HEK293 (cell line): ENCODE results near the gene GUCY1A2.

ENCODE experiments used
- CTCF ChIA-PET: fragments of 350-600 bp; formaldehyde crosslinking; extraction: SDS; loops from one replicate; lab custom pipeline; 2021; ENCODE audit warnings: antibody characterized with exemption; lab: Yijun Ruan, JAX
- POLR2A ChIA-PET: fragments of 300-600 bp; formaldehyde crosslinking; extraction: SDS; loops from one replicate; lab custom pipeline; 2020; ENCODE audit warnings: antibody characterized with exemption, inconsistent platforms; lab: Yijun Ruan, JAX
- H3K27ac ChIP-seq: fragments of 200-500 bp; sonication (Bioruptor generic); 2 replicates; pipeline ENCODE4 v1.5.1; 2014; ENCODE audit warnings: low read depth, low read length, control low read depth, inconsistent platforms; ENCODE audit errors: extremely low read depth
- H3K36me3 ChIP-seq, 2 experiments: fragments of 200-500 bp in 1 of 2; sonication (Bioruptor generic) in 1 of 2; 1 replicate in 1 of 2; 2 replicates in 1 of 2; pipeline ENCODE4 v1.5.1; 2014 to 2017; ENCODE audit warnings: inconsistent platforms in 2 of 2, low read length in 2 of 2; ENCODE audit not compliant: control insufficient read depth in 2 of 2, insufficient read depth in 1 of 2
- H3K4me1 ChIP-seq: fragments of 200-500 bp; sonication (Bioruptor generic); 2 replicates; pipeline ENCODE4 v1.5.1; 2014; ENCODE audit warnings: mild to moderate bottlenecking, low read length, inconsistent platforms; ENCODE audit not compliant: control insufficient read depth, insufficient read depth
- H3K4me3 ChIP-seq: 2 replicates; pipeline ENCODE4 v1.5.1; 2011; ENCODE audit warnings: low read depth, mild to moderate bottlenecking, control low read depth, low read length, moderate library complexity
- H3K9me3 ChIP-seq: fragments of 200-500 bp; sonication (Bioruptor generic); 2 replicates; pipeline ENCODE4 v1.5.1; 2014; ENCODE audit warnings: low read depth, low read length, inconsistent platforms; ENCODE audit not compliant: control insufficient read depth, insufficient read depth
- FEZF1 ChIP-seq: fragments of 450-650 bp; formaldehyde crosslinking; IDR thresholded peaks from 2 replicates; pipeline ENCODE4 v1.5.1; 2016; ENCODE audit warnings: missing biosample characterization, missing genetic modification characterization
- GLIS2 ChIP-seq: fragments of 450-650 bp; formaldehyde crosslinking; IDR thresholded peaks from 2 replicates; pipeline ENCODE4 v1.5.1; 2016; ENCODE audit warnings: missing biosample characterization, missing genetic modification characterization
- MZF1 ChIP-seq: fragments of 450-650 bp; formaldehyde crosslinking; IDR thresholded peaks from 2 replicates; pipeline ENCODE4 v1.5.1; 2017; ENCODE audit warnings: missing biosample characterization, missing genetic modification characterization, borderline replicate concordance
- PATZ1 ChIP-seq: fragments of 450-650 bp; formaldehyde crosslinking; IDR thresholded peaks from 2 replicates; pipeline ENCODE4 v1.5.1; 2016; ENCODE audit warnings: missing biosample characterization, missing genetic modification characterization
- SP3 ChIP-seq: fragments of 450-650 bp; formaldehyde crosslinking; IDR thresholded peaks from 2 replicates; pipeline ENCODE4 v1.5.1; 2016; ENCODE audit warnings: missing biosample characterization, missing genetic modification characterization
- TRIM28 ChIP-seq: IDR thresholded peaks from 2 replicates; pipeline ENCODE4 v1.6.1; 2011; ENCODE audit warnings: low read length, control low read depth, borderline replicate concordance
- YY1 ChIP-seq: fragments of 450-650 bp; formaldehyde crosslinking; IDR thresholded peaks from 2 replicates; pipeline ENCODE4 v1.5.1; 2018; ENCODE audit warnings: missing biosample characterization, missing genetic modification characterization
- ZBTB17 ChIP-seq: fragments of 450-650 bp; formaldehyde crosslinking; IDR thresholded peaks from 2 replicates; pipeline ENCODE4 v1.5.1; 2016; ENCODE audit warnings: missing biosample characterization, missing genetic modification characterization
- ZBTB21 ChIP-seq: fragments of 450-650 bp; formaldehyde crosslinking; IDR thresholded peaks from 2 replicates; pipeline ENCODE4 v1.5.1; 2017; ENCODE audit warnings: missing biosample characterization, missing genetic modification characterization
- ZNF133 ChIP-seq: fragments of 450-650 bp; formaldehyde crosslinking; IDR thresholded peaks from 2 replicates; pipeline ENCODE4 v1.5.1; 2016; ENCODE audit warnings: missing biosample characterization, missing genetic modification characterization
- ZNF169 ChIP-seq: fragments of 450-650 bp; formaldehyde crosslinking; IDR thresholded peaks from 2 replicates; pipeline ENCODE4 v1.5.1; 2016; ENCODE audit warnings: missing biosample characterization, missing genetic modification characterization
- ZNF184 ChIP-seq: fragments of 450-650 bp; IDR thresholded peaks from 2 replicates; pipeline ENCODE4 v1.5.1; 2018; ENCODE audit warnings: missing biosample characterization, mild to moderate bottlenecking, missing genetic modification characterization
- ZNF274 ChIP-seq, 2 experiments: fragments of 200-500 bp in 1 of 2; fragments of 450-650 bp in 1 of 2; sonication (Bioruptor generic) in 1 of 2; formaldehyde crosslinking in 1 of 2; IDR thresholded peaks; 2 replicates each; pipeline versions ENCODE4 v1.5.1 to v1.6.1; 2014 to 2016; ENCODE audit warnings: borderline replicate concordance in 1 of 2, inconsistent platforms in 1 of 2, low read length in 1 of 2, missing biosample characterization in 1 of 2, missing genetic modification characterization in 1 of 2
- ZNF341 ChIP-seq: fragments of 450-650 bp; formaldehyde crosslinking; IDR thresholded peaks from 2 replicates; pipeline ENCODE4; 2016; ENCODE audit warnings: low read depth, missing biosample characterization, missing genetic modification characterization
- ZNF350 ChIP-seq: fragments of 450-650 bp; formaldehyde crosslinking; IDR thresholded peaks from 2 replicates; pipeline ENCODE4 v1.5.0; 2017; ENCODE audit warnings: missing biosample characterization, mild to moderate bottlenecking, missing genetic modification characterization
- ZNF518A ChIP-seq: fragments of 450-650 bp; formaldehyde crosslinking; conservative IDR thresholded peaks from 2 replicates; pipeline ENCODE4 v1.5.1; 2016; ENCODE audit warnings: low read depth, missing biosample characterization, missing genetic modification characterization
- ZNF555 ChIP-seq: fragments of 450-650 bp; formaldehyde crosslinking; conservative IDR thresholded peaks from 2 replicates; pipeline ENCODE4 v1.5.1; 2017; ENCODE audit warnings: missing biosample characterization, mild to moderate bottlenecking, missing genetic modification characterization, inconsistent platforms
- ZNF571 ChIP-seq: fragments of 450-650 bp; formaldehyde crosslinking; IDR thresholded peaks from 2 replicates; pipeline ENCODE4 v1.5.0; 2017; ENCODE audit warnings: missing biosample characterization, missing genetic modification characterization
- ZNF585B ChIP-seq: fragments of 450-650 bp; formaldehyde crosslinking; IDR thresholded peaks from 2 replicates; pipeline ENCODE4 v1.5.1; 2016; ENCODE audit warnings: missing biosample characterization, missing genetic modification characterization
- TF ChIP-seq, protein P1 (sequence below): fragments of 450-650 bp; formaldehyde crosslinking; conservative IDR thresholded peaks from 2 replicates; pipeline ENCODE4 v1.5.1; 2016; ENCODE audit warnings: low read depth, missing biosample characterization, missing genetic modification characterization
- TF ChIP-seq, protein P2 (sequence below): fragments of 450-650 bp; formaldehyde crosslinking; IDR thresholded peaks from 2 replicates; pipeline ENCODE4 v1.5.1; 2016; ENCODE audit warnings: missing biosample characterization, missing genetic modification characterization

GUCY1A2 gene

DNA sequence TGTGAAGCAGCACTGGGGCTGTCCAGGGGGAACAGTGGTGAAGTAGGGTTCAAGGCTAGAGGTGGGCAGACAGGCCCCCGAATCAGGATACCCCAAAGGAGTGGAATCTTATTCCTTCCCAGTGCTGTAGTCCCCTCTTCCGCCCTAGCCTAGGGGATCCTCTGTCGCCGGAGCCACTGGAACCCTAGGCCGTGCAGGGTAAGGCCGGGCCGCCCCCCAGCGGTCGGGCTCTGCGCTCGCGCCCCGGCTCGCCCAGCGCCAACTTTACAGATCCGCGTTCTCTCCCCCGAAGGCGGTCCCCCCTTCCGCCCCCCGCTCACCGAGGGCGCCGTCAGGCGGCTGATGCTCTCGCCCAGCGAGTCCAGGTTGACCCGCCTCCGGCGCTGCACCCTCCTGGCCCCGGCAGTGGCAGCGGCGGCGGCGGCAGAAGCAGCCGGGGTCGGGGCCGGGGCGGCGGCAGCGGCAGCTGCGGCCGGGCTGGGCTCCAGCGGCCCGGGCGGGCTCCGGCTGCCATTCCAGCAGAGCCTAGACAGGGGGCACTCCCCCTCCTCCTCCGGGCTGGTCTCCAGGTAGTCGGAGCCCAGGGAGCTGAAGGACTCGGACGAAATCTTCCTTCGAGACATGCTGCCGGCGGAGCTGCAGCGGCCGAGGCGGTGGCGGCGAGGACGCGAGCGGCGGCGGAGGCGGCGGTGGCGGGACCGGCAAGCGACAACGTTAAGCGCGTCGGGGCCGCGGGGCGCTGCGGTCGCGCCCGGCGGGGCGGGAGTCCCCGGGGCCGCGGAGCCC, 650 bp downstream of the GUCY1A2 start (continued):
- TF ChIP-seq TRIM28 (no peak; the same call in 1 of the 2 replicates), ZNF169 (tag by site-specific recombination) (no peak), GLIS2 (peak; percentile 79), ZNF350 (tag by site-specific recombination) (no peak), SP3 (tag by site-specific recombination) (no peak)
- TF ChIP-seq, protein P1, sequence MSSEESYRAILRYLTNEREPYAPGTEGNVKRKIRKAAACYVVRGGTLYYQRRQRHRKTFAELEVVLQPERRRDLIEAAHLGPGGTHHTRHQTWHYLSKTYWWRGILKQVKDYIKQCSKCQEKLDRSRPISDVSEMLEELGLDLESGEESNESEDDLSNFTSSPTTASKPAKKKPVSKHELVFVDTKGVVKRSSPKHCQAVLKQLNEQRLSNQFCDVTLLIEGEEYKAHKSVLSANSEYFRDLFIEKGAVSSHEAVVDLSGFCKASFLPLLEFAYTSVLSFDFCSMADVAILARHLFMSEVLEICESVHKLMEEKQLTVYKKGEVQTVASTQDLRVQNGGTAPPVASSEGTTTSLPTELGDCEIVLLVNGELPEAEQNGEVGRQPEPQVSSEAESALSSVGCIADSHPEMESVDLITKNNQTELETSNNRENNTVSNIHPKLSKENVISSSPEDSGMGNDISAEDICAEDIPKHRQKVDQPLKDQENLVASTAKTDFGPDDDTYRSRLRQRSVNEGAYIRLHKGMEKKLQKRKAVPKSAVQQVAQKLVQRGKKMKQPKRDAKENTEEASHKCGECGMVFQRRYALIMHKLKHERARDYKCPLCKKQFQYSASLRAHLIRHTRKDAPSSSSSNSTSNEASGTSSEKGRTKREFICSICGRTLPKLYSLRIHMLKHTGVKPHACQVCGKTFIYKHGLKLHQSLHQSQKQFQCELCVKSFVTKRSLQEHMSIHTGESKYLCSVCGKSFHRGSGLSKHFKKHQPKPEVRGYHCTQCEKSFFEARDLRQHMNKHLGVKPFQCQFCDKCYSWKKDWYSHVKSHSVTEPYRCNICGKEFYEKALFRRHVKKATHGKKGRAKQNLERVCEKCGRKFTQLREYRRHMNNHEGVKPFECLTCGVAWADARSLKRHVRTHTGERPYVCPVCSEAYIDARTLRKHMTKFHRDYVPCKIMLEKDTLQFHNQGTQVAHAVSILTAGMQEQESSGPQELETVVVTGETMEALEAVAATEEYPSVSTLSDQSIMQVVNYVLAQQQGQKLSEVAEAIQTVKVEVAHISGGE (tag by site-specific recombination): peak; percentile 41
- TF ChIP-seq, protein P2, sequence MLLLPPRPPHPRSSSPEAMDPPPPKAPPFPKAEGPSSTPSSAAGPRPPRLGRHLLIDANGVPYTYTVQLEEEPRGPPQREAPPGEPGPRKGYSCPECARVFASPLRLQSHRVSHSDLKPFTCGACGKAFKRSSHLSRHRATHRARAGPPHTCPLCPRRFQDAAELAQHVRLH (tag by site-specific recombination): no peak

DNA sequence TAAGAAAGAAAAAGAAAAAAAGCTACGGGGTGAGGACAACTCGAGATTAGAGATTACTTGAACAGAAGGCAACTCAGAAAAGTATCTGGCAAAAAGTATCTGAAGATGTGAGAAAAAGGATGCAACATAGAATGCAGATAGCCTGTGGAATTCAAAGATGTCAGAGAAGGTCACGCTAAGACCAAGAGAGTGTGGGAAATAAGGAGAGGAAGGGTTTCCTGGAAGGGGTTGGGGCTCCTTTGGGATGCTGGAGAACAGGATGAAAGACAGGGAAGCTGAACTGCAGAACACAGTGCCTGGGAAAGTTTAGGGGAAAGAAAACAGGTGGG, 1.2 kb downstream of the GUCY1A2 start:
- Histone ChIP-seq H3K36me3 (no peaks in the 10 kb centered on the region), H3K9me3 (no peaks in the 10 kb centered on the region), H3K4me3 (peak overlapping the region; percentile 76), H3K27ac (no peak overlapping the region; the same call in 1 of the 2 replicates), H3K4me1 (peaks cover 4% of the 10 kb centered on the region; the same call in 1 of the 2 replicates)
- POLR2A ChIA-PET: interaction anchor here (1.3 kb wide), 1 partner anchor 29 kb away, joined by 3 read pairs; no protein-coding TSS in a partner anchor
- CTCF ChIA-PET: interaction anchor here (0.6 to 1.6 kb wide), 14 partner anchors 16 to 740 kb away, joined by 3 to 7 read pairs (median 4); no protein-coding TSS in a partner anchor
- TF ChIP-seq ZNF518A (tag by site-specific recombination): no peak
- no peak for TF ChIP-seq ZNF184 (tag by site-specific recombination)
- TF ChIP-seq, protein P1 (tag by site-specific recombination): peak; percentile 74; the same call in 1 of the 2 replicates
- TF ChIP-seq YY1: no peak
- no peak for TF ChIP-seq FEZF1 (tag by site-specific recombination)
- TF ChIP-seq ZBTB17: peak; percentile 95
- TF ChIP-seq ZNF585B (tag by site-specific recombination): no peak
- TF ChIP-seq ZNF274 (IDR thresholded peaks at IDR 0.05; ENCODE audit: low read length): no peak
- TF ChIP-seq ZNF274 (tag by site-specific recombination; IDR thresholded peaks at IDR 0.05; ENCODE audit: borderline replicate concordance): no peak
- TF ChIP-seq ZNF341 (tag by site-specific recombination): no peak
- no peak for TF ChIP-seq MZF1 (tag by site-specific recombination)
- TF ChIP-seq ZNF571 (tag by site-specific recombination): no peak
- TF ChIP-seq ZBTB21 (tag by site-specific recombination): no peak
- TF ChIP-seq PATZ1: no peak
- TF ChIP-seq ZNF133: no peak
- no peak for TF ChIP-seq ZNF555 (tag by site-specific recombination)
